ENCODE measurements around the gene KCTD10.
"Not testable (repeated sequence)": the region's sequence is repeated elsewhere in the genome, so short reads cannot be mapped to it uniquely, and the experiment has no call there.

Gene KCTD10

DNA sequence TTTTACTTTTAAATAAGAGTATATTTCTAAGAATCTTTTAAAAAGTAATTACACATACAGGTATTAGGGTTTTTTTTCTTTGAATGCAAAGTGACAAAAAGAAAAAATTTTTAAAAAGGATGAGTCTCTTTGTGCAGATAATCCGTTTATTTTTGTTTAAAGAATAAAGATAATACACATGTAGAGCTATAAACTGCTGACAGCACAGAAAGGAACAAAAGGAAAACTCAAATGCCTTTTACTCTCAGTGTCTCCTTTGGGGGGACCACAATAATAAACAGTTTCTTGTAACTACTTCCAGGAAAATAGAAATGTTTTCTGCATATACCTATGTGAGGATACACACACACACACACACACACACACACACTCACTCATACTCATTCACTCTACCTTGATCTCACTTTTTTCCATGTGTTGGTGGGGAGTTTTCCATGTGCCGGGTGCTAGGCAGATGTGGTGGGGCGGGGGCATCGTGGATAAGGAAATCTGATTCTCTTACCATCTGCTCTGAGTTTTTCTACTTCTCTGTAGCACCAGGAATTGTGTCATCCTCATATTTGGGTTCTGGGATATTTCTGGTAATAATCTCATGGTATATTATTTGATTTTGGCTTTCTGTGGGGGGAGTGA, 58.1 kb downstream of the KCTD10 start:
- H3K27ac ChIP-seq (ENCODE audit: low read depth, low read length), result no peak overlapping the region
- no peak overlapping the region for H2BK12ac ChIP-seq (ENCODE audit: low read length)
- no peaks in the 10 kb centered on the region for H3K36me3 ChIP-seq (ENCODE audit: control insufficient read depth in 1 of 2, insufficient read depth in 2 of 2, low read length in 2 of 2)
- no peak for DNase-seq
- no peak overlapping the region for H4K8ac ChIP-seq (ENCODE audit: low read depth, low read length)
- H3K79me2 ChIP-seq (ENCODE audit: control insufficient read depth, insufficient read depth, low read length, poor library complexity), result no peaks in the 10 kb centered on the region
- no peak overlapping the region for H3K14ac ChIP-seq (ENCODE audit: low read length)
- no peak overlapping the region for H2BK5ac ChIP-seq (ENCODE audit: low read depth, low read length, poor library complexity)
- H3K9ac ChIP-seq (ENCODE audit: low read length), result no peak overlapping the region
- no peak overlapping the region for H3K23ac ChIP-seq (ENCODE audit: low read length)
- H3K4ac ChIP-seq (ENCODE audit: low read depth, low read length), result no peak overlapping the region
- no peak overlapping the region for H3K18ac ChIP-seq (ENCODE audit: low read length)
- H2BK120ac ChIP-seq (ENCODE audit: insufficient read depth, low read length, poor library complexity), result no peak overlapping the region
- no peaks in the 10 kb centered on the region for H3K4me1 ChIP-seq (ENCODE audit: control insufficient read depth in 1 of 2, insufficient read depth in 2 of 2, low read length in 2 of 2)
- WGBS (ENCODE audit: extremely low coverage, insufficient coverage, insufficient read length), result no CpG with 5 or more reads among the region's 4 CpGs
- no peak overlapping the region for H2AK5ac ChIP-seq (ENCODE audit: low read length)
- H2AFZ ChIP-seq (ENCODE audit: insufficient read depth, low read length, poor library complexity), result no peak overlapping the region
- H3K4me3 ChIP-seq (ENCODE audit: low read depth, low read length), result no peak overlapping the region
- no peaks in the 10 kb centered on the region for H3K79me1 ChIP-seq (ENCODE audit: low read length)
- H3K27me3 ChIP-seq (ENCODE audit: insufficient read depth, low read length), result no peaks in the 10 kb centered on the region
- H4K91ac ChIP-seq (ENCODE audit: low read depth, low read length), result no peak overlapping the region
- H3K9me3 ChIP-seq (ENCODE audit: insufficient read depth, low read depth, low read length), result no peaks in the 10 kb centered on the region
- H4K12ac ChIP-seq (ENCODE audit: low read depth, low read length), result no peak overlapping the region
- no peak overlapping the region for H3K4me2 ChIP-seq (ENCODE audit: low read length)

DNA sequence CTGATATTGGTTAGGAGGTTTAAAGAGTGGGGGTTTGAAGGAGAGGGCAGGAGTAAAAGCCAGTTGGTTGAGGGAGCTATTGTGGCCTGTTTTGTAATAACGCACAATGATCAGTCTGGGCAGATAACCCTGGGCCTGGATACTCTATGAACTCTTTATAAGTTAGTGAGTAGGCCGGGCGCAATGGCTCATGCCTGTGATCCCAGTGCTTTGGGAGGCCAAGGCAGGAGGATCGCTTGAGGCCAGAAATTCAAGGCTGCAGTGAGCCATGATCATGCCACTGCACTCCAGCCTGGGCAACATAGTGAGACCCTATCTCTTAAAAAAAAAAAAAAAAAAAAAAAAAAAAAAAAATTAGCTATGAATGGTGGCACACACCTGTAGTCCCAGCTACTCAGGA, 71.0 kb downstream of the KCTD10 start:
- H3K4me3 ChIP-seq (ENCODE audit: low read depth, low read length), result not testable (repeated sequence)
- no CpG with 5 or more reads among the region's 4 CpGs for WGBS (ENCODE audit: extremely low coverage, insufficient coverage, insufficient read length)

DNA sequence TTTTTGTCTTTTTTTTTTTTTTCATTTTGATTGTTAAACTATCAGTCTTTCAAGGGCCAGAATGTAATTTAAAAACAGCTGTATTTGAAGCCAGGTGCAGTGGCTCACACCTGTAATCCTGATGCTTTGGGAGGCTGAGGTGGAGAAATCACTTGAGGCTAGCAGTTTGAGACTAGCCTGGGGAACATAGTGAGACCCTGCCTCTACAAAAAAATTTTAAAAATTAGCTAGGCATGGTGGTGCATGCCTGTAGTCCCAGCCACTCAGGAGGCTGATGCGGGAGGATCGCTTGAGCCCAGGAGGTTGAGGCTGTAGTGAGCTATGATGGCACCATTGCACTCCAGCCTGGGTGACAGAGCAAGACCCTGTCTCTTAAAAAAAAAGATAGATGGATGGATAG, 72.3 kb downstream of the KCTD10 start:
- H4K12ac ChIP-seq (ENCODE audit: low read depth, low read length); H3K9ac ChIP-seq (ENCODE audit: low read length); H2BK120ac ChIP-seq (ENCODE audit: insufficient read depth, low read length, poor library complexity); H2BK5ac ChIP-seq (ENCODE audit: low read depth, low read length, poor library complexity); H3K14ac ChIP-seq (ENCODE audit: low read length); H3K4ac ChIP-seq (ENCODE audit: low read depth, low read length); H3K4me3 ChIP-seq (ENCODE audit: low read depth, low read length); H3K79me2 ChIP-seq (ENCODE audit: control insufficient read depth, insufficient read depth, low read length, poor library complexity); H3K27me3 ChIP-seq (ENCODE audit: insufficient read depth, low read length); H3K4me2 ChIP-seq (ENCODE audit: low read length); H3K18ac ChIP-seq (ENCODE audit: low read length); H3K27ac ChIP-seq (ENCODE audit: low read depth, low read length); H4K8ac ChIP-seq (ENCODE audit: low read depth, low read length); H3K9me3 ChIP-seq (ENCODE audit: insufficient read depth, low read depth, low read length); H2BK12ac ChIP-seq (ENCODE audit: low read length); H3K36me3 ChIP-seq (ENCODE audit: control insufficient read depth in 1 of 2, insufficient read depth in 2 of 2, low read length in 2 of 2); H3K23ac ChIP-seq (ENCODE audit: low read length); H4K91ac ChIP-seq (ENCODE audit: low read depth, low read length); H2AK5ac ChIP-seq (ENCODE audit: low read length); H3K4me1 ChIP-seq (ENCODE audit: control insufficient read depth in 1 of 2, insufficient read depth in 2 of 2, low read length in 2 of 2); H2AFZ ChIP-seq (ENCODE audit: insufficient read depth, low read length, poor library complexity); H3K79me1 ChIP-seq (ENCODE audit: low read length): not testable (repeated sequence)
- no CpG with 5 or more reads among the region's 2 CpGs for WGBS (ENCODE audit: extremely low coverage, insufficient coverage, insufficient read length)
- DNase-seq, result peak; percentile 52 to 75

More for the DNA sequence above, 71.0 kb downstream of the KCTD10 start:
- H3K36me3 ChIP-seq (ENCODE audit: control insufficient read depth in 1 of 2, insufficient read depth in 2 of 2, low read length in 2 of 2); H4K91ac ChIP-seq (ENCODE audit: low read depth, low read length); H3K4me1 ChIP-seq (ENCODE audit: control insufficient read depth in 1 of 2, insufficient read depth in 2 of 2, low read length in 2 of 2); H3K14ac ChIP-seq (ENCODE audit: low read length); H3K9me3 ChIP-seq (ENCODE audit: insufficient read depth, low read depth, low read length); H4K8ac ChIP-seq (ENCODE audit: low read depth, low read length); H2BK12ac ChIP-seq (ENCODE audit: low read length); H4K12ac ChIP-seq (ENCODE audit: low read depth, low read length); DNase-seq; H3K27ac ChIP-seq (ENCODE audit: low read depth, low read length); H3K4me2 ChIP-seq (ENCODE audit: low read length); H2AFZ ChIP-seq (ENCODE audit: insufficient read depth, low read length, poor library complexity); H3K79me1 ChIP-seq (ENCODE audit: low read length); H2AK5ac ChIP-seq (ENCODE audit: low read length); H3K79me2 ChIP-seq (ENCODE audit: control insufficient read depth, insufficient read depth, low read length, poor library complexity); H3K27me3 ChIP-seq (ENCODE audit: insufficient read depth, low read length); H2BK120ac ChIP-seq (ENCODE audit: insufficient read depth, low read length, poor library complexity); H3K18ac ChIP-seq (ENCODE audit: low read length); H2BK5ac ChIP-seq (ENCODE audit: low read depth, low read length, poor library complexity); H3K4ac ChIP-seq (ENCODE audit: low read depth, low read length); H3K9ac ChIP-seq (ENCODE audit: low read length); H3K23ac ChIP-seq (ENCODE audit: low read length): not testable (repeated sequence)

Data from trophoblast cell (in vitro differentiated cells and primary cell).